Naive B cell (primary cell): ENCODE data around the gene ANKRD53. TPM values are rescaled to one million over a fixed set of nuclear protein-coding genes. Genes with fewer than 3 reads are reported as not detected.
A peak's percentile ranks its signal among the peaks of the same experiment; 100 is the strongest.

Experiments
- ATAC-seq, 2 donors: fragments of 150-1000 bp; cut with Tn5 transposase; 2 replicates each; pipeline ENCODE4 v1.10.0; 2021; ENCODE audit warnings: low read depth in 2 of 2, mild to moderate bottlenecking in 2 of 2, moderate library complexity in 2 of 2
- DNase-seq: peaks from one replicate; pipeline ENCODE4 v3.0.0; 2022
- H3K27ac Mint-ChIP-seq, 6 donors: one replicate each; pipeline ENCODE4 v1.8.0; 2020 to 2022; ENCODE audit warnings: mild to moderate bottlenecking in 6 of 6, mixed read lengths in 6 of 6, moderate library complexity in 5 of 6, inconsistent platforms in 2 of 6
- H3K27me3 Mint-ChIP-seq, 3 donors: one replicate each; pipeline ENCODE4 v1.8.0; 2021 to 2022; ENCODE audit warnings: mixed read lengths in 3 of 3, mild to moderate bottlenecking in 1 of 3
- H3K36me3 Mint-ChIP-seq, 2 donors: one replicate each; pipeline ENCODE4 v1.8.0; 2020 to 2022; ENCODE audit warnings: mixed read lengths in 2 of 2, inconsistent platforms in 1 of 2, mild to moderate bottlenecking in 1 of 2
- H3K4me1 Mint-ChIP-seq, 3 donors: one replicate each; pipeline ENCODE4 v1.8.0; 2020 to 2022; ENCODE audit warnings: mixed read lengths in 3 of 3, inconsistent platforms in 1 of 3, mild to moderate bottlenecking in 1 of 3, moderate library complexity in 1 of 3
- H3K4me3 Mint-ChIP-seq, 8 donors: one replicate each; pipeline ENCODE4 v1.8.0; 2020 to 2022; ENCODE audit warnings: mild to moderate bottlenecking in 8 of 8, mixed read lengths in 8 of 8, moderate library complexity in 8 of 8, inconsistent platforms in 2 of 8
- H3K9me3 Mint-ChIP-seq, 7 donors: one replicate each; pipeline ENCODE4 v1.8.0; 2020 to 2022; ENCODE audit warnings: mixed read lengths in 7 of 7, mild to moderate bottlenecking in 5 of 7, inconsistent platforms in 2 of 7, moderate library complexity in 1 of 7
- polyA plus RNA-seq, 6 donors: library from polyadenylated mRNA; unstranded; fragments of 300-500 nt; fragmentation: Illumina TruSeq; gene quantifications; one replicate each; pipeline ENCODE4 v1.2.3, GENCODE V29; 2021; ENCODE audit warnings: low read depth in 6 of 6

ANKRD53 gene
- polyA plus RNA-seq, 6 donors from 2014 or later: not detected

GRCh38 chr2:70964596-70965386 lies 13.6 kb upstream of the ANKRD53 start:
- Mint-ChIP-seq H3K9me3 (no peaks in the 10 kb centered on the region), H3K36me3 (no peaks in the 10 kb centered on the region), H3K4me1 (peaks cover 3 to 11% (median 9%) of the 10 kb centered on the region in 3 donors), H3K4me3 (peak overlapping the region; percentile 73 to 91 (median 86)), H3K27me3 (peaks cover 33 to 58% (median 49%) of the 10 kb centered on the region in 3 donors), H3K27ac (peak overlapping the region in 1 of 6 donors; percentile 68)
- ATAC-seq: peak; percentile 97 to 98
- DNase-seq: peak; percentile 74

DNA sequence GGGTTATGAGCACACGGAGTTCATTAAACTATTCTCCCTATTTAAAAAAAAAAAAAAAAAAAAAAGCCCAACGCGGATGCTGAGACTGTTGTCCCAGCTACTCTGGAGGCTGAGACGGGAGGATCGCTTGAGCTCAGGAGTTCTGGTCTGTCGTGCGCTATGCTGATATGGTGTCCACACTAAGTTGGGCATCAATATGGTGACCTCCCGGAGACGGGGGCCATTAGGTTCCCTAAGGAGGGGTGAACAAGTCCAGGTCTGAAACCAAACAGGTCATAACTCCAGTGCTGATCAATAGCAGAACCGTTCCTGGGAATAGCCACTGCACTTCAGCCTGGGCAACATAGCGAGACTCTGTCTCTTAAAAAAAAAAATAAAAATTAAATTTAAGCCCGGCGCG lies 12.9 kb upstream of the ANKRD53 start:
- H3K9me3 Mint-ChIP-seq: no peaks in the 10 kb centered on the region
- DNase-seq (no peak), ATAC-seq (no peak)
- H3K4me3 Mint-ChIP-seq: peak overlapping the region; percentile 73 to 91 (median 86)
- H3K4me1 Mint-ChIP-seq: peaks cover 3 to 11% (median 9%) of the 10 kb centered on the region in 3 donors
- peaks cover 33 to 54% (median 49%) of the 10 kb centered on the region in 3 donors for H3K27me3 Mint-ChIP-seq
- no peak overlapping the region for H3K27ac Mint-ChIP-seq
- no peaks in the 10 kb centered on the region for H3K36me3 Mint-ChIP-seq

GRCh38 chr2:70966681-70967080 lies 11.7 kb upstream of the ANKRD53 start:
- DNase-seq (no peak), ATAC-seq (no peak)
- Mint-ChIP-seq H3K27ac (peak overlapping the region in 1 of 6 donors; percentile 76), H3K9me3 (no peaks in the 10 kb centered on the region), H3K27me3 (peaks cover 40 to 47% (median 47%) of the 10 kb centered on the region in 3 donors), H3K4me1 (peaks cover 3 to 11% (median 9%) of the 10 kb centered on the region in 3 donors), H3K4me3 (peak overlapping the region in 1 of 8 donors; percentile 3), H3K36me3 (no peaks in the 10 kb centered on the region)

- Mint-ChIP-seq H3K4me3 (no peak overlapping the region), H3K27ac (no peak overlapping the region), H3K27me3 (peaks cover 40 to 47% (median 45%) of the 10 kb centered on the region in 3 donors), H3K4me1 (peaks cover 3 to 11% (median 9%) of the 10 kb centered on the region in 3 donors), H3K9me3 (no peaks in the 10 kb centered on the region), H3K36me3 (no peaks in the 10 kb centered on the region)
- no peak for ATAC-seq
- DNase-seq: no peak
Observed at GRCh38 chr2:70967189-70967588, 11.2 kb upstream of the ANKRD53 start.

GRCh38 chr2:70974592-70974991 lies 3.8 kb upstream of the ANKRD53 start:
- ATAC-seq (no peak), DNase-seq (no peak)
- Mint-ChIP-seq H3K36me3 (no peaks in the 10 kb centered on the region), H3K9me3 (no peaks in the 10 kb centered on the region), H3K27ac (peak overlapping the region in 1 of 6 donors; percentile 68), H3K27me3 (peaks cover 12 to 22% (median 14%) of the 10 kb centered on the region in 3 donors), H3K4me3 (no peak overlapping the region), H3K4me1 (peaks cover 16 to 20% (median 19%) of the 10 kb centered on the region in 3 donors)

DNA sequence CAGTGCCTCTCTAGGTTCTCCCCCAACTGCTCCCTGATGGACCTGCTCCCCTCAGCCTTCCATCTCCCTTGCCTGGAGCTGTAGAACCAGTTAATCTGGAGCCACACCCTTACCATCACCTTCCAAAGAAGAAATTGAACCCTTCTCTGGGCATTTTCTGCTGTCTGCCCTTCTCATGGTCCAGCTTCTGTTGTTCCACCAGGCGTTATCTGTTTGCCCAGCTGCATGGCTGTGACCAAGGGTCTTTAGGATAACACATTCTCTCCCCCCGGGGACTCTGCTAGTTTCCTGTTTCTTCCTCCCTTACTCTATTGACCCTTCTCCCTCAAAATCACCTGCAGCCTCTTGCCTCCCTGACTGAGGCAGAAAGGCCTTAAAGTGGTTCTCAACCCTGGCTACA lies 3.2 kb upstream of the ANKRD53 start:
- Mint-ChIP-seq H3K27ac (peak overlapping the region in 4 of 6 donors; percentile 2 to 88 (median 64)), H3K4me1 (peaks cover 16 to 21% (median 19%) of the 10 kb centered on the region in 3 donors), H3K9me3 (no peaks in the 10 kb centered on the region), H3K27me3 (peaks cover 9 to 18% (median 14%) of the 10 kb centered on the region in 3 donors), H3K4me3 (peak overlapping the region in 4 of 8 donors; percentile 2 to 92 (median 34)), H3K36me3 (no peaks in the 10 kb centered on the region)
- DNase-seq (no peak), ATAC-seq (no peak)

GRCh38 chr2:70977605-70978205 lies 725 bp upstream of the ANKRD53 start:
- peaks cover 16 to 21% (median 19%) of the 10 kb centered on the region in 3 donors for H3K4me1 Mint-ChIP-seq
- H3K36me3 Mint-ChIP-seq: no peaks in the 10 kb centered on the region
- peak overlapping the region; percentile 90 to 95 (median 92) for H3K4me3 Mint-ChIP-seq
- H3K27ac Mint-ChIP-seq: peak overlapping the region; percentile 88 to 95 (median 92)
- peak; percentile 27 for DNase-seq
- peak; percentile 52 to 57 for ATAC-seq
- peaks cover 0 to 5% (median 0%) of the 10 kb centered on the region in 3 donors for H3K27me3 Mint-ChIP-seq
- no peaks in the 10 kb centered on the region for H3K9me3 Mint-ChIP-seq

- Mint-ChIP-seq H3K27ac (peak overlapping the region in 1 of 6 donors; percentile 30), H3K27me3 (no peaks in the 10 kb centered on the region), H3K4me3 (peak overlapping the region; percentile 64 to 86 (median 74)), H3K4me1 (peaks cover 16 to 21% (median 20%) of the 10 kb centered on the region in 3 donors), H3K9me3 (no peaks in the 10 kb centered on the region), H3K36me3 (no peaks in the 10 kb centered on the region)
- ATAC-seq (no peak), DNase-seq (no peak)
Observed at GRCh38 chr2:70979180-70979488, 704 bp downstream of the ANKRD53 start.

DNA sequence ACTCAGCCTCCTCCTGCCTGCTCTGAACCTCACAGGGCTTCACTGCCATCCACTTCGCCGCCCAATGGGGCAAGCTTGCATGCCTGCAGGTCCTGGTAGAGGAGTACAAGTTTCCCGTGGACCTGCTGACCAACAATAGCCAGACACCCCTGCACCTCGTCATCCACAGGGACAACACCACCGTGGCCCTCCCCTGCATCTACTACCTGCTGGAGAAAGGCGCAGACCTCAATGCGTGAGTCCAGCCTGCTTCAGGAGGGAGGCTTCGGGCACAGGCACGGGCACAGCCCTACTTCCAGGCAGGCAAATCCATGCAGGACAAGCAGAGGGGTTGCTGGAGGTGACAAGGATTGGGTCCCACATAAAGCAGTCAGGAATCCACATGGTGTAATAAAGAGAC lies 1.2 kb downstream of the ANKRD53 start:
- Mint-ChIP-seq H3K9me3 (no peaks in the 10 kb centered on the region), H3K27ac (peak overlapping the region in 1 of 6 donors; percentile 30), H3K4me3 (peak overlapping the region in 7 of 8 donors; percentile 64 to 86 (median 73)), H3K27me3 (no peaks in the 10 kb centered on the region), H3K36me3 (no peaks in the 10 kb centered on the region), H3K4me1 (peaks cover 20 to 26% (median 25%) of the 10 kb centered on the region in 3 donors)
- ATAC-seq (no peak), DNase-seq (no peak)

DNA sequence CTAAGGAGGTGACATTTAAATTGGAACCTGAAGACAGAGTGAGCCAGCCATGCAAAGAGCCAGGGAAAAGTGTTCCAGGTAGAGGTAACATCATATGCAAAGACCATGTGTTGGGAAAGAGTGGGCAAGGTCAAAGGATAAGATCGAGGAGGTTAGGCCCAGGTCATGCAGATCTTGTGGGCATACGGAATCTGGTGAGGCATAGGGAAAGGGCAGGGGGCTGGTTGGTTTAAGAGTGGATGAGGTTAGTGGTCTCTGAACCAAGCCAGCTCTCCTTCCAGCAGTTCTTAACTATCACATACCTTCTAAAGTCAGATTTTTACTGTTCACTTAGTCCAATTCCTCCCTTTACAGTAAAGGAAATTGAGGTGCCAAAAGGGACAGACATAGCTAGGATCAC lies 3.0 kb downstream of the ANKRD53 start:
- DNase-seq (no peak), ATAC-seq (no peak)
- H3K9me3 Mint-ChIP-seq: no peaks in the 10 kb centered on the region
- H3K27ac Mint-ChIP-seq: peak overlapping the region in 2 of 6 donors; percentile 0 to 43
- H3K36me3 Mint-ChIP-seq: peaks cover 0 to 8% of the 10 kb centered on the region in 2 donors
- H3K4me1 Mint-ChIP-seq: peaks cover 27 to 43% (median 39%) of the 10 kb centered on the region in 3 donors
- H3K4me3 Mint-ChIP-seq: peak overlapping the region in 1 of 8 donors; percentile 57
- H3K27me3 Mint-ChIP-seq: no peaks in the 10 kb centered on the region

GRCh38 chr2:70981866-70982810 lies 3.7 kb downstream of the ANKRD53 start:
- H3K27ac Mint-ChIP-seq: no peak overlapping the region
- ATAC-seq (no peak), DNase-seq (no peak)
- peaks cover 0 to 13% of the 10 kb centered on the region in 2 donors for H3K36me3 Mint-ChIP-seq
- H3K4me1 Mint-ChIP-seq: peaks cover 21 to 38% (median 34%) of the 10 kb centered on the region in 3 donors
- H3K4me3 Mint-ChIP-seq: peak overlapping the region in 1 of 8 donors; percentile 57
- no peaks in the 10 kb centered on the region for H3K9me3 Mint-ChIP-seq
- no peaks in the 10 kb centered on the region for H3K27me3 Mint-ChIP-seq

DNA sequence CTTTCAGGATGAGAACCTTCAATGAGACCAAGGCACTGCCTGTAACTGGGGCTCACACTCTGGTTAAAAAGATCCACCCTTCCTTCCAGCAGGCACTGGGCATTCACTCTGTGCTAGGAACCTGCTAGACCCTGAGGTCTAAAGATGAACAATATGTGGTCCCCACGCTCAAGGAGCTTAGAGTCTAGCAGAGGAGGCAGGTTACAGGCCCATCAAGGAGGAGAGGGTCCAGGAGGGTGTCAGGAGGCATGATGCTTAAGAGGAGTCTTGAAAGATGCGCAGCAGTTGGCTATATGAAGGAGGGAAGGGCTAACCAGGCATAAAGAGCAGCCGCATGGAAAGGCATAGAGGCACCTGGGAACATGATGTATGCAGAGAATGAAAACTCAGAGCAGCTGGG lies 4.5 kb downstream of the ANKRD53 start:
- Mint-ChIP-seq H3K27ac (no peak overlapping the region), H3K36me3 (peaks cover 0 to 13% of the 10 kb centered on the region in 2 donors), H3K4me1 (peaks cover 16 to 31% (median 26%) of the 10 kb centered on the region in 3 donors), H3K9me3 (no peaks in the 10 kb centered on the region), H3K4me3 (no peak overlapping the region), H3K27me3 (no peaks in the 10 kb centered on the region)
- ATAC-seq (no peak), DNase-seq (no peak)
